Cardiac fibroblast (primary cell): ENCODE measurements around the gene IPMK.
A peak's percentile ranks its signal among the peaks of the same experiment; 100 is the strongest.
"Not testable (repeated sequence)": the region's sequence is repeated elsewhere in the genome, so short reads cannot be mapped to it uniquely, and the experiment has no call there.

Experiments used
- DNase-seq, 2 donors: peaks; one replicate each; pipeline versions ENCODE4 v3.0.0 to v3.0.0-alpha.2; 2010; ENCODE audit warnings: low read depth in 2 of 2
- H3K4me3 ChIP-seq, 2 donors: replicated peaks in 1 of 2; 1 replicate in 1 of 2; 2 replicates in 1 of 2; pipeline ENCODE4 v1.5.1; 2011; ENCODE audit warnings: low read depth in 2 of 2, low read length in 2 of 2, mild to moderate bottlenecking in 2 of 2, moderate library complexity in 1 of 2
- TF ChIP-seq, protein P1 (sequence below): IDR thresholded peaks from one replicate; pipeline ENCODE4 v1.5.1; 2011; ENCODE audit warnings: low read depth, mild to moderate bottlenecking, low read length, inconsistent platforms

The IPMK gene

DNA sequence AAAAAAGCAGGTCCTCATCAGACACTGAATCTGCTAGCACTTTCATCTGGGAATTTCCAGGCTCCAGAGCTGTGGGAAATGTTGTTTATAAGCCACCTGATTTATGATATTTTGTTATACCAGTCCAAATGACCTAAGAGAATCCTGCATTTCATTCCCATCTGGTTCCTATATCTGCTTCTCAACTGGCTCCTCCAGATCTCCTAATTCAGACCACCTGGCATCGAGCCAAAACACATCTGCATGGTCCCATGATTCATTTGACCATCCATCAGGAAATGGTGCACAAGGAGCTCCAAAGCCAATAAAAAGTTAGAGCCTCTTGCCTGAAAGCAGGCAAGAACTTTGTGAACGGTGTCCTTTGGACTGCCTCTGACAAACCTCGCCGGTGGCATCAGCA lies 108.9 kb downstream of the IPMK start:
- DNase-seq = peak; percentile 6 to 42
- no peak overlapping the region for H3K4me3 ChIP-seq
- TF ChIP-seq, protein P1, sequence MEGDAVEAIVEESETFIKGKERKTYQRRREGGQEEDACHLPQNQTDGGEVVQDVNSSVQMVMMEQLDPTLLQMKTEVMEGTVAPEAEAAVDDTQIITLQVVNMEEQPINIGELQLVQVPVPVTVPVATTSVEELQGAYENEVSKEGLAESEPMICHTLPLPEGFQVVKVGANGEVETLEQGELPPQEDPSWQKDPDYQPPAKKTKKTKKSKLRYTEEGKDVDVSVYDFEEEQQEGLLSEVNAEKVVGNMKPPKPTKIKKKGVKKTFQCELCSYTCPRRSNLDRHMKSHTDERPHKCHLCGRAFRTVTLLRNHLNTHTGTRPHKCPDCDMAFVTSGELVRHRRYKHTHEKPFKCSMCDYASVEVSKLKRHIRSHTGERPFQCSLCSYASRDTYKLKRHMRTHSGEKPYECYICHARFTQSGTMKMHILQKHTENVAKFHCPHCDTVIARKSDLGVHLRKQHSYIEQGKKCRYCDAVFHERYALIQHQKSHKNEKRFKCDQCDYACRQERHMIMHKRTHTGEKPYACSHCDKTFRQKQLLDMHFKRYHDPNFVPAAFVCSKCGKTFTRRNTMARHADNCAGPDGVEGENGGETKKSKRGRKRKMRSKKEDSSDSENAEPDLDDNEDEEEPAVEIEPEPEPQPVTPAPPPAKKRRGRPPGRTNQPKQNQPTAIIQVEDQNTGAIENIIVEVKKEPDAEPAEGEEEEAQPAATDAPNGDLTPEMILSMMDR = no peak

DNA sequence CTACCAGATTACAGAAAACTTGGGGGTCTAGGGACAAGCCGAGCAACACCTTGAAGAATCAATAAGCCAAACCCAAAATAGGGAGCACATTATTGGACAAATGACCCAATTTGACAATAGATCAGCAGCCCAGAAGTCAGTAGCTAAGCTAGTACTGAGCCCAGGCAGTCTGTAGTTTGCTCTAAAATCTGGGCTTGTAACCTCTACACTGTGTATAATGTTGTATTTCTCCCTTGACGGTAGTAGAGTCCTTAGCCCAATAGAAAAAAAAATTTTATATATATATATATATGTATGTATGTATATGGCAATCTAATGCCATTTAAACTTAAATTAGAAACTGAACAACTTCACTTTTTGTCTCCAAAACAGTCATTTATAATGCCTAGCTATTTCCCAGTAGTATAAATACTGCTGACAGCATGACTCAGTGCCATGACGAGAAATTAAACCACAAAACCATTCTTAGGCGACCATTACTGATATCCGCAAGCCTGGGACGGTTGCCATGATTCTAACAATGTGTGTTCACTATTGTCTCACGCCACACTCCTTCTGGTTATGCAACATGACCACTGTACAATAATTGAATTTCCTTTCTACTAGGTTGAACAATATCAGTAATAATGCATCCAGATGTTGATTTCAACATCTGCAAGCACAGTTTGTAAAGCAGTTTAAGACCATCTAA lies 110.5 kb downstream of the IPMK start:
- DNase-seq = peak; percentile 98 to 100
- no peak overlapping the region for H3K4me3 ChIP-seq
- TF ChIP-seq, protein P1 = no peak

DNA sequence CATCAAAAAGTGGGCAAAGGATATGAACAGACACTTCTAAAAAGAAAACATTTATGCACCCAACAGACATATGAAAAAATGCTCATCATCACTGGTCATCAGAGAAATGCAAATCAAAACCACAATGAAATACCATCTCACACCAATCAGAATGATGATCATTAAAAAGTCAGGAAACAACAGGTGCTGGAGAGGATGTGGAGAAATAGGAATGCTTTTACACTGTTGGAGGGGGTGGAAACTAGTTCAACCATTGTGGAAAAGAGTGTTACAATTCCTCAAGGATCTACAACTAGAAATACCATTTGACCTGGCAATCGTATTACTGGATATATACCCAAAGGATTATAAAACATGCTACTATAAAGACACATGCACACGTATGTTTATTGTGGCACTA lies 111.8 kb downstream of the IPMK start:
- not testable (repeated sequence) for DNase-seq, H3K4me3 ChIP-seq

DNA sequence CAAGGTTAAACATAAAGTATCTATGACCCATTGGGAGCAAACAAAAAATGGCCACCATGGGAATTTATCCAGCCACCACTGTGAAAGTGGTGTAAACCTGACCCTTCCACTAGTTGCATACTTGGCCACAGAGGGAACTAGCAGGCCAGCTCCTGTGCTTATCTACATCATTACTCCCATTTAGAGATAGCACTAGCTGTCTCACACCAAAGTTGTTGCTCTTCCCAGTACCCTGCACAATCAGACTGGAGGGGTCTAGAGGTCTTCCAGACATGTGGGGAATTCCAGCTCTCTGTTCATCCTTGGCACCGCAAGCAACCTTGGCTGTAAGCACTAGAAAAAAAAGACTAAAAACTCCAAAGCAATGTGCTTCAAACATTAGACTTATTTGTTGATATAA lies 113.9 kb downstream of the IPMK start:
- TF ChIP-seq, protein P1 = no peak
- H3K4me3 ChIP-seq = no peak overlapping the region
- DNase-seq = peak in 1 of 2 donors; percentile 11

DNA sequence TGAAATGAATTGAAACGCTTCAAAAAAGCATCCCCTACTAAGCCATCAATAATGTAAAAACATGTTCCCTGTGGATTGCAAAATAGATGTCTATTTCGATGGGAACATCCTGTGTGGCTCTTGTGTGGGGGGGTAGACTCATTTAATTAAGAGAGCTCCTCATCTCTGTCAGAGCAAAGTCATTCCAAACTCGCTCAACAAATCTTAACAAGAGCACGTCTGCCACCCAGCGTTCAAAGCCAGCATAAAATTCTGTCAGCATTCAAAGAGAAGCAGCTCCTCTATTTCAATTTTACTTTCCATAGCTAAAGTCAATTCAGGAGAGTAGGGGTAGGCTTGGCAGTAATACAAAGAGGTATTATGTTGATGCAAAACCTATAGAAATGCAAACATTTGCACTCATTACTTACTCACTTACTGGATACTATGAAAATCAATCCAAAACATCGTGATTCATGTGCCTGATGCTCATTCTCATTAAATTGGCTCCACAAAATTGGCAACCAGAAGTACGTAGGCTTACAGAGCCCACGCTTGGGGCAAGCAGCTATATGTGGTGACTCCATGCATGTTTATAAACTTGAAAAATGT lies 114.9 kb downstream of the IPMK start:
- peak; percentile 68 to 81 for DNase-seq
- no peak overlapping the region for H3K4me3 ChIP-seq
- TF ChIP-seq, protein P1 = peak; percentile 71

DNA sequence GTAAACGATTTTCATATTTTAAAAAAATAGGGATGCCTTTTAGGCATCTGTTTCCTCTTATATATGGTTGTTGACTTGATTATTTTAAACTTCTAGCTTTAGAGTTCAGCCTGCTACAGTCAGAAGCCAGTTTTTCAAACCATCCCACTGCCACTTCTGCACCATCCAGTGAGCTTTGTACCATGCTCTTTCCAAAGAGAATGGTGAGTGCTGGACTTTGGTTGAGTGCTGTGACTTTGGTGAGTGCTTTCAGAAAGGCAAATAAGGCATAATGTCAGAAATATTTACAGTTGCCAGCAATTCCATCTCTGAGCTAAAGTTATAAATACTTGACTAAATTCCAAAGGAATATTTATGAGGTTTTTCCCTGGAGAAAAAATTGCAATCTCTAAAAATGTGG lies 117.4 kb downstream of the IPMK start:
- TF ChIP-seq, protein P1 = no peak
- H3K4me3 ChIP-seq = no peak overlapping the region
- no peak for DNase-seq

DNA sequence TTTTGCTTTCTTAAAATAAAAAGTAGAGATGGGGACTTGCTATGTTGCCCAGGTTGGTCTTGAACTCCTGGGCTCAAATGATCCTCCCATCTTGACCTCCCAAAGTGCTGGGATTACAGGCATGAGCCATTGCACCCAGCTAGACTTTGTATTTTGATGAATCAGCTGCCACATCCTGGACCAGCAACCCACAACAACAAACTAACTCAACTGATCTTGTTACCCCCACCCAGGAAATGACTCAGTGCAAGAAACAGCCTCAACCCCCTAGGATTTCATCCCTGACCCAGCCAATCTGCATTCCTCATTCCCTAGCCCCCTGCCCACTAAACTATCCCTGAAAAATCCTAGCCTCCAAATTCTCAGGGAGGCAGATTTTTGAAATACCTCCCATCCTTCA lies 123.8 kb downstream of the IPMK start:
- no peak overlapping the region for H3K4me3 ChIP-seq
- TF ChIP-seq, protein P1 = no peak
- DNase-seq = peak in 1 of 2 donors; percentile 33
